ENCODE results near the gene MEF2A. TPM values are rescaled to one million over a fixed set of nuclear protein-coding genes. Genes with fewer than 3 reads are reported as not detected.

The MEF2A gene
- total RNA-seq, 3 donors from 2014 or later: 41.6 to 77.6 (median 63.4) TPM

GRCh38 chr15:99668533-99669182 lies 102.9 kb downstream of the MEF2A start:
- Histone ChIP-seq H3K4me3 (no peak overlapping the region), H3K27ac (no peak overlapping the region), H3K27me3 (no peaks in the 10 kb centered on the region), H3K36me3 (no peaks in the 10 kb centered on the region), H3K9me3 (no peaks in the 10 kb centered on the region), H3K4me1 (no peaks in the 10 kb centered on the region)
- no peak for TF ChIP-seq CTCF (IDR thresholded peaks at IDR 0.05)
- TF ChIP-seq POLR2A (IDR thresholded peaks at IDR 0.05): no peak
- TF ChIP-seq POLR2AphosphoS5 (IDR thresholded peaks at IDR 0.05): no peak
- intact Hi-C loops (cut with DNase I; ENCODE audit: low total_unique reads): no loop called here
- DNase-seq (ENCODE audit: low spot score in 2 of 2): no peak

- no peak for TF ChIP-seq POLR2AphosphoS5 (IDR thresholded peaks at IDR 0.05)
- no peak for TF ChIP-seq CTCF (IDR thresholded peaks at IDR 0.05)
- no peak for TF ChIP-seq POLR2A (IDR thresholded peaks at IDR 0.05)
- Histone ChIP-seq H3K4me3 (no peak overlapping the region), H3K9me3 (no peaks in the 10 kb centered on the region), H3K4me1 (no peaks in the 10 kb centered on the region), H3K36me3 (no peaks in the 10 kb centered on the region), H3K27ac (no peak overlapping the region), H3K27me3 (no peaks in the 10 kb centered on the region)
- DNase-seq (ENCODE audit: low spot score in 2 of 2): no peak
- intact Hi-C loops (cut with DNase I; ENCODE audit: low total_unique reads): no loop called here
Observed at GRCh38 chr15:99669250-99669649, 103.5 kb downstream of the MEF2A start.

- Histone ChIP-seq H3K9me3 (no peaks in the 10 kb centered on the region), H3K36me3 (peaks cover 7% of the 10 kb centered on the region), H3K27ac (no peak overlapping the region), H3K4me1 (no peaks in the 10 kb centered on the region), H3K4me3 (no peak overlapping the region), H3K27me3 (no peaks in the 10 kb centered on the region)
- TF ChIP-seq POLR2AphosphoS5 (IDR thresholded peaks at IDR 0.05): no peak
- intact Hi-C loops (cut with DNase I; ENCODE audit: low total_unique reads): loop anchor here (5.0 kb wide), 1 partner anchor 385 kb away; no protein-coding TSS in a partner anchor
- DNase-seq (ENCODE audit: low spot score in 2 of 2): no peak
Observed at GRCh38 chr15:99671926-99672635, 106.3 kb downstream of the MEF2A start.

- Histone ChIP-seq H3K9me3 (no peaks in the 10 kb centered on the region), H3K27me3 (no peaks in the 10 kb centered on the region), H3K27ac (no peak overlapping the region), H3K4me3 (no peak overlapping the region), H3K4me1 (no peaks in the 10 kb centered on the region), H3K36me3 (peaks cover 7% of the 10 kb centered on the region)
- intact Hi-C loops (cut with DNase I; ENCODE audit: low total_unique reads): loop anchor here (5.0 kb wide), 1 partner anchor 384 kb away; no protein-coding TSS in a partner anchor
- DNase-seq (ENCODE audit: low spot score in 2 of 2): no peak
- no peak for TF ChIP-seq CTCF (IDR thresholded peaks at IDR 0.05)
- TF ChIP-seq POLR2A (IDR thresholded peaks at IDR 0.05): no peak
- no peak for TF ChIP-seq POLR2AphosphoS5 (IDR thresholded peaks at IDR 0.05)
Observed at GRCh38 chr15:99673111-99673510, 107.3 kb downstream of the MEF2A start.

GRCh38 chr15:99674279-99674678 lies 108.5 kb downstream of the MEF2A start:
- intact Hi-C loops (cut with DNase I; ENCODE audit: low total_unique reads): loop anchor here (5.0 kb wide), 1 partner anchor 383 kb away; no protein-coding TSS in a partner anchor
- H3K4me1 ChIP-seq: no peaks in the 10 kb centered on the region
- H3K27me3 ChIP-seq: no peaks in the 10 kb centered on the region
- no peak overlapping the region for H3K27ac ChIP-seq
- peaks cover 7% of the 10 kb centered on the region for H3K36me3 ChIP-seq
- no peak for DNase-seq (ENCODE audit: low spot score in 2 of 2)
- no peaks in the 10 kb centered on the region for H3K9me3 ChIP-seq
- no peak overlapping the region for H3K4me3 ChIP-seq
- TF ChIP-seq POLR2AphosphoS5 (IDR thresholded peaks at IDR 0.05) (no peak), CTCF (IDR thresholded peaks at IDR 0.05) (no peak), POLR2A (IDR thresholded peaks at IDR 0.05) (no peak)

Data from breast epithelium (tissue), 4 donors.